ENCODE results near the gene ARHGAP44. TPM values are rescaled to one million over a fixed set of nuclear protein-coding genes. Genes with fewer than 3 reads are reported as not detected.

The ARHGAP44 gene
- total RNA-seq, 1 donor: 2.3 TPM

DNA sequence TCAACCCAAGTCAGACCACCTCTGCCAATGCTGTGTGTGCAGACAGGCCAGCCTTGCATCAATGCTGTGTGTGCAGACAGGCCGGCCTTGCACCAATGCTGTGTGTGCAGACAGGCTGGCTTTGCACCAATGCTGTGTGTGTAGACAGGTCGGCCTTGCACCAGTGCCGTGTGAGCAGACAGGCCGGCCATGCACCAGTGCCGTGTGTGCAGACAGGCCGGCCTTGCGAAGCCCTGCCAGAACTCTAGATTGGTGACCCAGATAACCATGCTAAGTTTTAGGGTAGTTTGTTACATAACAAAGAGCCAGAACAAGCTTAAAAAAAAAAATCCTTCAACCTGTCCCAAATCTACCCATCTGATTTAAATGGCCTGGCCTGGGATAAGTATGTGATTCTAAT is 174.2 kb downstream of the ARHGAP44 start:
- H3K4me3 ChIP-seq (ENCODE audit: low read depth, low read length): no peak overlapping the region
- DNase-seq (ENCODE audit: low read depth): no peak
- TF ChIP-seq, protein P1, sequence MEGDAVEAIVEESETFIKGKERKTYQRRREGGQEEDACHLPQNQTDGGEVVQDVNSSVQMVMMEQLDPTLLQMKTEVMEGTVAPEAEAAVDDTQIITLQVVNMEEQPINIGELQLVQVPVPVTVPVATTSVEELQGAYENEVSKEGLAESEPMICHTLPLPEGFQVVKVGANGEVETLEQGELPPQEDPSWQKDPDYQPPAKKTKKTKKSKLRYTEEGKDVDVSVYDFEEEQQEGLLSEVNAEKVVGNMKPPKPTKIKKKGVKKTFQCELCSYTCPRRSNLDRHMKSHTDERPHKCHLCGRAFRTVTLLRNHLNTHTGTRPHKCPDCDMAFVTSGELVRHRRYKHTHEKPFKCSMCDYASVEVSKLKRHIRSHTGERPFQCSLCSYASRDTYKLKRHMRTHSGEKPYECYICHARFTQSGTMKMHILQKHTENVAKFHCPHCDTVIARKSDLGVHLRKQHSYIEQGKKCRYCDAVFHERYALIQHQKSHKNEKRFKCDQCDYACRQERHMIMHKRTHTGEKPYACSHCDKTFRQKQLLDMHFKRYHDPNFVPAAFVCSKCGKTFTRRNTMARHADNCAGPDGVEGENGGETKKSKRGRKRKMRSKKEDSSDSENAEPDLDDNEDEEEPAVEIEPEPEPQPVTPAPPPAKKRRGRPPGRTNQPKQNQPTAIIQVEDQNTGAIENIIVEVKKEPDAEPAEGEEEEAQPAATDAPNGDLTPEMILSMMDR (IDR thresholded peaks at IDR 0.05; ENCODE audit: insufficient read depth, low read length): no peak

DNA sequence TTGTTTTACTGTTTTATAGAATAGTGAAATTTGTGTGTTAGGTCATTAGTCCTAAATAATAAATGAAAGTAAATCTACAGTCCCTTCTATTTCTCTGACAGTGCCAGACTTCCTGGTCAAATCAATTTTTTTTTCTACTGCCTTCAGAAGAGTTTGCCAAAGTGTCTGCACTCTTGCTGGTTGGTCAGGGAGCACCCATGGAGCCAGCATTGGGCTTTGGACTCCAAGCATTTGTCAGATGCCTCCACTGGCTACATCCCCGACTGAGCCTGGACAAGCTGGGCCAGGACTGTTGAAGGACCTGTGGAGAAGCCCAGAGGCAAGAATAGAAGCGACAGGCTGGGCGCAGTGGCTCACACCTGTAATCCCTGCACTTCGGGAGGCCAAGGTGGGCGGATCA is 174.9 kb downstream of the ARHGAP44 start:
- H3K4me3 ChIP-seq (ENCODE audit: low read depth, low read length): no peak overlapping the region
- TF ChIP-seq, protein P1 (IDR thresholded peaks at IDR 0.05; ENCODE audit: insufficient read depth, low read length): no peak

DNA sequence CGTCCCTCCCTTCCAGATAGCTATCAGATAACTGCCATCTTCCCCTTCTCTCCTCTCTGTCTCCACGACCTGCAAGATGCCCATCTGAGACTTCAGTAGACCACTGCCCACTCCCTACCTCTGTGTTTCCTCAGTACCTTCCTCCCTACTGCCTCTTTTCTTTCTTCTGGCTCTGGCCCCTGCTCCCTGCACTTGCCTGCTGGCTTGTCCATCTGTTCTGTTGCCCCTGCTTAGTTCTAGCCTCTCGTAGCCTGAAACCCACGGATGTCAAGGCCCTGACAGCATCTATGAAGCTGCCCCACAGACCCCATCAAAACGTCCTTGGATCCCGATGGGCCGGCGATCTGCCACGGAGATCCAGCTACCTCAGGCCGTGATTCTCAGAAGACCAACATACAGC is 175.5 kb downstream of the ARHGAP44 start:
- DNase-seq (ENCODE audit: low read depth): no peak
- H3K4me3 ChIP-seq (ENCODE audit: low read depth, low read length): no peak overlapping the region
- TF ChIP-seq, protein P1 (IDR thresholded peaks at IDR 0.05; ENCODE audit: insufficient read depth, low read length): no peak

More for the DNA sequence above, 174.9 kb downstream of the ARHGAP44 start:
- no peak for DNase-seq (ENCODE audit: low read depth)

DNA sequence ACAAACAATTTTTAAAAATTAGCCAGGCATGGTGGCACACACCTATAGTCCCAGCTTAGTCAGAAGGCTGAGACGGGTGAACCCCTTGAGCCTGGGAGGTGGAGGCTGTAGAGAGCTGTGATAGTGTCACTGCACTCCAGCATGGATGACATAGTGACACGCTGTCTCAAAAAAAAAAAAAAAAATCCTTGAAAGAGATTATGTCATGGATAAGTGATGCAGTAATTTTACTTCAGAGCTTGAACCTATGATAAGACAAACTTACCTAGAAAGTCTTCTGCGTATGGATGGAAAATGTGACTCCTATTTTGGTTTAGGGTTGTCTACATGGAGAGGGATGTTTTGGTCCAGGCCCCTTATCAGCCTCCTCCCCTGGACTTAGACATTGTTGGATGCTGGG is 176.7 kb downstream of the ARHGAP44 start:
- DNase-seq (ENCODE audit: low read depth): no peak
- H3K4me3 ChIP-seq (ENCODE audit: low read depth, low read length): no peak overlapping the region
- TF ChIP-seq, protein P1 (IDR thresholded peaks at IDR 0.05; ENCODE audit: insufficient read depth, low read length): no peak

DNA sequence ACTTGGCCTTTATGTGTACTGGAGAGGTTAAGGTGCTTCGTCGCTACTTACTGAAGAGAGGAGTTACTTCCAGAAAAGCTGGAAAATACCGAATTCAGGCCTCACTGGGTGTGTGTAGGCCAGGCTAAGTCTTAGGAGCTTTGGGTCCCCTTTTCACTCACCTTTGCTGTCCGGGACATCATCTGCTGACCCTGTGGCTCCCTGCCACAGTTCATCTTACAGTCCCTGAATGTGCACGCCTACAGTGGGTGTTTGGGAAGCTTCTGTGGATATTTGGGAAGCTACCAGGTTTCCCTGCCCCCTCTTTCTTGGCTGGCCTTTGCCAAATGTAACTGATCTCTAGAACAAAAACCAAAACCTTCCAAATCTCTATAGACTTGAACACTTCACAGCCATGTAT is 177.1 kb downstream of the ARHGAP44 start:
- TF ChIP-seq, protein P1 (IDR thresholded peaks at IDR 0.05; ENCODE audit: insufficient read depth, low read length): no peak
- H3K4me3 ChIP-seq (ENCODE audit: low read depth, low read length): no peak overlapping the region
- DNase-seq (ENCODE audit: low read depth): no peak

DNA sequence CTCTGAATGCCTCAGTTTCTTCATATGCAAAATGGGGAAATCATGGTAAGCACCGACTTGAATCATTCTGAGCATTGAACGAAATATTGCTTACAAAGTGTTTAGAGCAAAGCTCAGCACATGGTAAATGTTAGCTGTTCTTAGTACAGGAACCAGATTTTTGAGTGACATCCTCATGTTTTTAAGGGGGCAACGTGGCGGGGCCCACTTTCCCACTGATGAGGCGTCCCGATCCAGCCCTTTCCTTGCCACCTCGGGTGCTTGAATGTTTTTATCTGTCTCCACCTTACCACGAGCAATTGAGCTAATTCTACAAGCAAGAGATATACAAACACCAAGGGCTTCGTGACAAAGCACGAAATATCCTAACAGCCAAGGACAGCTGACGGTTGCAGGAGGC is 178.7 kb downstream of the ARHGAP44 start:
- H3K4me3 ChIP-seq (ENCODE audit: low read depth, low read length): no peak overlapping the region
- DNase-seq (ENCODE audit: low read depth): no peak
- TF ChIP-seq, protein P1 (IDR thresholded peaks at IDR 0.05; ENCODE audit: insufficient read depth, low read length): no peak

DNA sequence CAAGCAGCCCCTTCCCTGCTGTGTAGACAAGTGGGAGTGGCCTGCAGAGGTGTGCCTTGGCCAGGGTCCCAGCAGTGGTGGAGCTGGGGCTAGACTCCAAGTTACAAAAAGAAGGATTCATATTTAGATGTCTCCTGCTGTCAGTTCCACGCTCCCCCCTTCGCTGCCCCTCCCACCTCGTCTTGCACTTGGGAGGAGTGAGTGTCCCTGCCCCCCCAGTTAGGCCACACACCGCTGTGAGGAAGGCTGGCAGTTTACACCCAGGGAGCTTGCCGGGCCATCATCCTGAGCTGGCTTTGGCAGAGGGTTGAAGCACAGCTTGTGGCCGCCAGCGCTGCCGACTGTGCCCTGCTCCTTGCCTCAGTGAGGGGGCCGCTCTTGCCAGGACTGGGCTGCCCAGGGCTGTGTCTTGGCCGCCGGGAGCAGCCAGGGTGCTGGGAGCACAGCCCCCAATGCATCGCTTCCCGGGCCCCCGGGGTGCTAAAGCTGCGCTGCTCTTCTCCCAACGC is 184.3 kb downstream of the ARHGAP44 start:
- TF ChIP-seq, protein P1 (IDR thresholded peaks at IDR 0.05; ENCODE audit: insufficient read depth, low read length): no peak
- DNase-seq (ENCODE audit: low read depth): no peak
- H3K4me3 ChIP-seq (ENCODE audit: low read depth, low read length): no peak overlapping the region
